Muscle layer of duodenum (tissue), 2 donors: ENCODE results near the gene SPPL2A.

Source experiments
- H3K27ac ChIP-seq: one replicate; pipeline ENCODE4 v1.7.0; 2013; ENCODE audit warnings: mild to moderate bottlenecking, low read length
- H3K27me3 ChIP-seq: one replicate; pipeline ENCODE4 v1.7.0; 2013; ENCODE audit warnings: low read depth, mild to moderate bottlenecking, control low read depth, low read length
- H3K36me3 ChIP-seq, 2 donors: one replicate each; pipeline ENCODE4 v1.7.0; 2013; ENCODE audit warnings: low read length in 2 of 2, control low read depth in 1 of 2, mild to moderate bottlenecking in 1 of 2; ENCODE audit not compliant: insufficient read depth in 2 of 2, control insufficient read depth in 1 of 2
- H3K4me1 ChIP-seq, 2 donors: one replicate each; pipeline ENCODE4 v1.7.0; 2013; ENCODE audit warnings: low read length in 2 of 2, mild to moderate bottlenecking in 2 of 2, control low read depth in 1 of 2, moderate library complexity in 1 of 2; ENCODE audit not compliant: insufficient read depth in 2 of 2, control insufficient read depth in 1 of 2
- H3K4me3 ChIP-seq, 2 donors: one replicate each; pipeline ENCODE4 v1.7.0; 2013; ENCODE audit warnings: low read length in 2 of 2, low read depth in 1 of 2, mild to moderate bottlenecking in 1 of 2
- H3K9me3 ChIP-seq, 2 donors: one replicate each; pipeline ENCODE4 v1.7.0; 2013; ENCODE audit warnings: low read length in 2 of 2, control low read depth in 1 of 2, mild to moderate bottlenecking in 1 of 2; ENCODE audit not compliant: control insufficient read depth in 1 of 2
- donor health status: healthy.

The SPPL2A gene

GRCh38 chr15:50685976-50686468, 79.5 kb downstream of the SPPL2A start:
- H3K9me3 ChIP-seq: no peaks in the 10 kb centered on the region
- peaks cover 0 to 29% of the 10 kb centered on the region in 2 donors for H3K4me1 ChIP-seq
- peak overlapping the region; percentile 92 for H3K27ac ChIP-seq
- H3K27me3 ChIP-seq: no peaks in the 10 kb centered on the region
- peaks cover 0 to 7% of the 10 kb centered on the region in 2 donors for H3K36me3 ChIP-seq
- H3K4me3 ChIP-seq: peak overlapping the region; percentile 85 to 94

- Histone ChIP-seq H3K9me3 (no peaks in the 10 kb centered on the region), H3K36me3 (peaks cover 0 to 7% of the 10 kb centered on the region in 2 donors), H3K27me3 (no peaks in the 10 kb centered on the region), H3K27ac (peak overlapping the region; percentile 92), H3K4me3 (peak overlapping the region; percentile 85 to 94), H3K4me1 (peaks cover 0 to 29% of the 10 kb centered on the region in 2 donors)
Observed at GRCh38 chr15:50685191-50685975, 80.1 kb downstream of the SPPL2A start.

GRCh38 chr15:50681467-50681866, 84.0 kb downstream of the SPPL2A start:
- no peak overlapping the region for H3K27ac ChIP-seq
- no peaks in the 10 kb centered on the region for H3K9me3 ChIP-seq
- H3K36me3 ChIP-seq: peaks cover 0 to 6% of the 10 kb centered on the region in 2 donors
- no peaks in the 10 kb centered on the region for H3K27me3 ChIP-seq
- H3K4me1 ChIP-seq: peaks cover 0 to 24% of the 10 kb centered on the region in 2 donors
- H3K4me3 ChIP-seq: no peak overlapping the region

GRCh38 chr15:50676799-50677483, 88.6 kb downstream of the SPPL2A start:
- Histone ChIP-seq H3K9me3 (no peaks in the 10 kb centered on the region), H3K27ac (no peak overlapping the region), H3K27me3 (no peaks in the 10 kb centered on the region), H3K4me3 (no peak overlapping the region), H3K36me3 (no peaks in the 10 kb centered on the region), H3K4me1 (peaks cover 0 to 7% of the 10 kb centered on the region in 2 donors)

GRCh38 chr15:50675535-50676144, 89.9 kb downstream of the SPPL2A start:
- H3K4me1 ChIP-seq: peaks cover 0 to 3% of the 10 kb centered on the region in 2 donors
- H3K27me3 ChIP-seq: no peaks in the 10 kb centered on the region
- H3K36me3 ChIP-seq: no peaks in the 10 kb centered on the region
- no peak overlapping the region for H3K27ac ChIP-seq
- no peak overlapping the region for H3K4me3 ChIP-seq
- H3K9me3 ChIP-seq: no peaks in the 10 kb centered on the region

- H3K36me3 ChIP-seq: peaks cover 0 to under 1% of the 10 kb centered on the region in 2 donors
- no peaks in the 10 kb centered on the region for H3K4me1 ChIP-seq
- no peaks in the 10 kb centered on the region for H3K27me3 ChIP-seq
- H3K4me3 ChIP-seq: no peak overlapping the region
- H3K27ac ChIP-seq: no peak overlapping the region
- H3K9me3 ChIP-seq: no peaks in the 10 kb centered on the region
Observed at GRCh38 chr15:50670115-50670514, 95.4 kb downstream of the SPPL2A start.

GRCh38 chr15:50669611-50670010, 95.9 kb downstream of the SPPL2A start:
- H3K9me3 ChIP-seq: no peaks in the 10 kb centered on the region
- H3K27ac ChIP-seq: no peak overlapping the region
- no peaks in the 10 kb centered on the region for H3K4me1 ChIP-seq
- no peaks in the 10 kb centered on the region for H3K27me3 ChIP-seq
- H3K4me3 ChIP-seq: no peak overlapping the region
- H3K36me3 ChIP-seq: peaks cover 0 to 6% of the 10 kb centered on the region in 2 donors

GRCh38 chr15:50665938-50666337, 99.6 kb downstream of the SPPL2A start:
- Histone ChIP-seq H3K4me1 (no peaks in the 10 kb centered on the region), H3K36me3 (peaks cover 4 to 17% of the 10 kb centered on the region in 2 donors), H3K9me3 (no peaks in the 10 kb centered on the region)

GRCh38 chr15:50655555-50655954, 110.0 kb downstream of the SPPL2A start:
- H3K27ac ChIP-seq: no peak overlapping the region
- H3K4me3 ChIP-seq: no peak overlapping the region
- peaks cover 12 to 30% of the 10 kb centered on the region in 2 donors for H3K36me3 ChIP-seq
- H3K4me1 ChIP-seq: no peaks in the 10 kb centered on the region
- H3K27me3 ChIP-seq: no peaks in the 10 kb centered on the region
- H3K9me3 ChIP-seq: no peaks in the 10 kb centered on the region

More at GRCh38 chr15:50665938-50666337, 99.6 kb downstream of the SPPL2A start:
- H3K4me3 ChIP-seq: no peak overlapping the region
- no peak overlapping the region for H3K27ac ChIP-seq
- H3K27me3 ChIP-seq: no peaks in the 10 kb centered on the region

GRCh38 chr15:50653156-50653743, 112.3 kb downstream of the SPPL2A start:
- no peaks in the 10 kb centered on the region for H3K27me3 ChIP-seq
- no peak overlapping the region for H3K4me3 ChIP-seq
- peaks cover 23 to 41% of the 10 kb centered on the region in 2 donors for H3K36me3 ChIP-seq
- no peaks in the 10 kb centered on the region for H3K9me3 ChIP-seq
- no peak overlapping the region for H3K27ac ChIP-seq
- no peaks in the 10 kb centered on the region for H3K4me1 ChIP-seq

GRCh38 chr15:50652671-50653070, 112.8 kb downstream of the SPPL2A start:
- H3K4me3 ChIP-seq: no peak overlapping the region
- H3K27ac ChIP-seq: no peak overlapping the region
- peaks cover 24 to 44% of the 10 kb centered on the region in 2 donors for H3K36me3 ChIP-seq
- no peaks in the 10 kb centered on the region for H3K9me3 ChIP-seq
- H3K27me3 ChIP-seq: no peaks in the 10 kb centered on the region
- H3K4me1 ChIP-seq: no peaks in the 10 kb centered on the region
